GM18502 (cell line): Measurements from ENCODE around the gene CRACR2B.

Experiments
- ATAC-seq: cut with Tn5 transposase; IDR thresholded peaks from one replicate; pipeline ENCODE4 v1.9.1; 2021; ENCODE audit warnings: mild to moderate bottlenecking; ENCODE audit not compliant: unreplicated experiment, poor library complexity

CRACR2B gene

DNA sequence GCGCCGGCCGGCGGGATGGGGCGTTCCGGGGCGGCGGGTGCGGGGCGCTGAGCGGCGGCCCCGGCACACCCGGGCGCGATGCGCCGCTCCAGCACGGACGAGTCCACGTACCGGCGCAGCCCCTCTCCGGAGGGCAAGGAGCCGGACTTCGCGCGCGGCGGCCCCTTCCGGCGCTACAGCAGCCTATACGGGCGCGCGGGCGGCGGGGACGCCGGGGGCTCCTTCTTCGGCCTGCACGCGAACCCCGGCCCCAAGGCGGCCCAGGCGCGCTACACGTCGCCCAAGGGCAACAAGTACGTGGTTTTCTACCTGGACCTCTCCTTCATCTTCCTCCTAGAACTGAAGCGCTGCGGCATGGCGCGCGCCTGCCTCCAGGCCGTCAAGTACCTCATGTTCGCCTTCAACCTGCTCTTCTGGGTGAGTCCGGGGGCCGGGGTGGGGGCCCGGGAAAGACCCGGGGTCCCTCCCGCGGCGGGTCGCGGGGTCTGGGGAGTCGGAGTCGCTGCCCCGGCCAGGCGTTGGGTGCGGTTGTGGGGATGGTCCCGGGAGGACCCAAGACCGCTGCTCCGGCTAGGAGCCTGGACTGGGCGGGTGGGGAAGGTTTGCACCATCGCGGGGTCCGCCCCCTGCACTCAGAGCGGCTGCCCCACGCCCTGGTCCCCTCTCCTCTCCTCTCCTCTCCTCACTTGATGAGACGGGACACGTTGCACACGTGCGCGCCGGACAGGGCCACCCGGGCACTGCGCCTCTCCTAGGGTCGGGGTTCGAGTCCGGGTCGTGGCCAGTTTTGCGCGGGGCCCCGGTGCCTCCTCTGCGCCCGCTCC, 22.4 kb downstream of the CRACR2B start:
- no peak for ATAC-seq

DNA sequence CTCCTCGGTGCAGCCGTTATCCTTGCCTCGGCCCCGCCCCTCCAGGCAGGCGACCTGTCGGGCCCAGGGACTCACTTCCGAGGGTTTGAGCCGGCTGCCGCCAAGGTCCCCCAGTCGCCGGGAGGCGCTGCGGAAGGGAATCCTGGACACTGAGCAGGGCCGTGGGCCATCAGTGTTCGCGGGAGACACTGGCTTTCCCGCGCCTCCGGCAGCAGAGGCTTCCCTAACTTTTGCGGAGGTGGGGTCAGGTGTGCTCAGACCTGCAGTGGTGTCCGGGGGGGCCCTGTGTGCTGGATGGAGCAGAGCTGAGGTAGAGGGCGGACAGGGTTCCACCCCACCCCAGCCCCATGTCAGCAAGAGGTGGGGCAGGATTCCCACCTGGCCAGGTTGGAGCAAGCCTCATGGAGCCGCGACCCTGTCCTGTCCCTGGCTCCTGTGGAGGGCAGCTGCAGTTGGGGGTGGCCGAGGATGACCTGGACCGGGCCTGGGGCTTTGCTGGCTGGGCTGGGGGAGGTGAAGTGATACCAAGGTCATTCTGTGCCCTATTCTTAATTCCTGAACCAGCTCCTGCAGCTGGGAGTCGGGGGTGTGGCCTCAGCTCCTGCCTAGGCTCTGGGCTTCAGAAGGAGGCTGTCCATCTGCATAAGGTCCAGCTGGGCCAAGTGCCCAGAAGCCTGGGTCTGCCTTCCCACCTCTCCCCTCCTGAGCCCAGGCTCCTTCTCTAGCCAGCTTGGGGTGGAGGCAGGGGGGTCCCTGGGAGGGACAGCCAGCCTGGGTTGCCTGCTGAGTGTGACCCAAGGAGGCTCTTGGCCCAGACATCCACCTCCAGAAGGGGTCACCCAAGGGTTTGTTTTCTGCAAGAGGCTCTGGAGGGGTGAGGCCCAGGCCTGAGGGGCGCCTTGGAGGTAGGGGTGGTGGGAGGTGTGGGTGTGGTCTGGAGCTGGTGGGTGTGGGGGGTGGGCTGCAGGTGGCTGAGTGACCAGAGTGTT, 23.4 kb downstream of the CRACR2B start:
- no peak for ATAC-seq

DNA sequence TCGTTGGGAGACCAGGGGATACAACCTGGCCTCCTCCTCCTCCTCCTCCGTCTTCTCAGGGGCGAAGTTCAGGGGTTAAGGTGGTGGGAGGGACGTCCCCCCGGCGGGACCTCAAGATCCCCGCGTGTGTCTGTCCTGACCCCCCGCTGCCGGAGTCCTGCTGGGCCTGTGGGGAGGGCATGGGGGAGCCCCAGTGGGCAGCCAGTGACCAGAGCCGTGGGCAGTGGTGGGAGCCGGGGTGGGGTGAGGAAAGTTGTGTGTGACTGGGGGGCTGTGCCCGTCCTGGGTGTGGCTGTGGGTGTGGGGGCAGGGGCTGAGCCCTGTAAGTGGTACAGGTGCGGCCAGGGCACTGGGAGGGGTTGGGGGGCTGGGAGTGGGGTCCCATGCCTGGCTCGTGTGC, 25.0 kb downstream of the CRACR2B start:
- no peak for ATAC-seq

DNA sequence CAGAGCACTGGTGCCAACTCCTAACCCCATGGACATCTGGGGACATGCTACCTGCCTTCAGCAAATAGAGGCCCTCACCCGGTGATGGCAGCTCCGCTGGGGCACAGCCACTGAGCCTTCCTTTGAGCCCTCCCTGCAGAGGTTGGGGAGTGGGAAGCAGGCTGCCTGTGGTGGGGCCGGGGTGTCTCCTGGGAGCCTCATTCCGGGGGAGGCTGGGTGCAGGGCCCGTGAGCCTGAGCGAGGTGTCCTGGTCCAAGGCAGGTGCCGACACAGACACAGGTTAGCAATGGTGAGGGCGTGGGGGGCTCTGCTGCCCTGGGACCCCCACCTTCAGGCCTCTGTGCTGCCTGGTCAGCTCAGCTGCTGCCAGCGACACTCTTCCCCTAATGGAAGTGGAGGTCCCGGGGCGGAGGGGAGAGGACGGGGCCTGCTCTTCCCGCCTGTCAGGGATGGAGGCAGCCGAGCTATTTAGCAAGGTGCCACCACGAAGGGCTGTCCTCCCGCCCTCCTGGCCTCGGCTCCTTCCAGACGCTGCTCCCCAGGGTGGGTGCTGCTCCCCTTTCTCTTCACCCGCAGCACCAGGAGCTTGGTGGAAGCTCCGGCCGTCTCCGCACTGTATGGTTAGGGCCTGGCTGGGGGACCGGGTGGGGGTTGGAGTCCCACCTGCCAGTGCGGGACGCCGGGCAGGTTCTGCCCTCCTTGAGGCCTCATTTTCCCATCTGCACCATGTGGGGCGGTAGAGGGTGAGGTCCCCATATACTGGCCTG, 26.1 kb downstream of the CRACR2B start:
- no peak for ATAC-seq

DNA sequence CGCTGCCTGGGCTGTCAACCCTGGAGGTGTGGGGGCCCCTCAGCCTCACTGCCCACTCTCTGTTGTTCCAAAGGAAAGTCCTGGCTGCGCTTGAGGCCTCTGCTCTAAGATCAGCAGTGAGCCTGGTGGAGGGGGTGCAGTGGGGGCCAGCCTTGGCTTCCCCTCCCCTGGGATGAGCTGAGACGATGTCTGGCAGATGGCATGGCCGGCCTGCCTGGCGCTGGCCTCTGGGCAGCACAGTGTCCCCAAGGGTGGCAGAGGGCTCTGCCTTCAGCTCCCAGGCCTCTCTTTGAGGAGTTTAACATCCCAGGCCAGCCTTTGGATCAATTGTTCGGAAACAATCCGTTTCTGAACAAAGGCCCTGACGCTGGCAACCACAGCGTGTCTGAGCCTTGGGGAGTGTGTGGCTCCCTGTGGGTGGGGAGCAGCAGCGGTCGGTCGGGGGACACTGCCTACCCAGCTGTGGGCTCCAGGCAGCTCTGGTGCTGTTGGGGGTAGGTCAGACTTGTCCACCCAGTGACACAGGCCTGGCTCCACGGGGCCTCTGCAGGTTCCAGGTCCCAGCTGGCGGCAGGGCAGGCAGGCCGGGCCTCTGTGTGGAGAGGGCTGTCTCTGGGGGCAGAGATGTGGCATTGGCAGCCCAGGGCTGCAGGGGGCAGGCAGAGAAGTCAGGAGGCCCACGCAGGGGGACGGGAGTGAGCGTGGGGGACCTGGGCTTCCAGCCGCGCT, 27.0 kb downstream of the CRACR2B start:
- no peak for ATAC-seq

DNA sequence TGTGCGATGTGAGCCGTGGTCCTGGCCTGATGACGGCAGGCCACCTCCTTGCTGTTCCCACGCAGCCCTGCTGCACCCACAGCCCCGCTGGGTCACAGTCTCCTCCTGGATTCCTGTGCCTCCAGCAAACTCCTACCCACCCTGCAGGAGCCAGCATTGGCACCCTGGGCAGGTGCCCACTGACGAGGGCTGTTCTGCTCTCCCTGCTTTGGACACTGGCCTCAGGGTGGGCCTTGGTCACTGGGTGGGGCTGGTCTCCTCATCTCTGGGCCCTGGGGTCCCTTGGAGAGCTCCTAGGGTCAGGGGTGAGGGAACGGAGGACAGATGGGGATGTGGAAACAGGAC, 27.6 kb downstream of the CRACR2B start:
- no peak for ATAC-seq

DNA sequence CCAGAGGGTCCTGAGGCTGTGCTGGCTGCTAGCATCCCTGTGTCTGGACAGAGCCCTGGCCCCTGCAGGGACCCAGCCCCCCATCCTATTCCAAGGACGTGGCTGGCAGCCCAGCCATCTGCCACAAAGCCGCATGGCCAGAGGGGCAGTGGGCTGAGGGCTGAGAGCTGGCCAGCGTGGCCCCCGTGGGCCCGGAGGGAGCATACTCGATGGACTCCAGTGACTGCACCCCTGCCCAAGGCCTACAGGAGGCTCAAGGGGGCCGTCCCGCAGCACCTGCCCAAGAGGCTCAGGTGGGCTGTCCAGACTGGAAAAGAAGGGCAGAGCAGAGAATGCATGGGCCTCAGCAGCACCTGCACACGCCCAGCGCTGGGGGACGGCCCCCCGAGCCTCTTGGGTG, 28.1 kb downstream of the CRACR2B start:
- ATAC-seq: no peak

DNA sequence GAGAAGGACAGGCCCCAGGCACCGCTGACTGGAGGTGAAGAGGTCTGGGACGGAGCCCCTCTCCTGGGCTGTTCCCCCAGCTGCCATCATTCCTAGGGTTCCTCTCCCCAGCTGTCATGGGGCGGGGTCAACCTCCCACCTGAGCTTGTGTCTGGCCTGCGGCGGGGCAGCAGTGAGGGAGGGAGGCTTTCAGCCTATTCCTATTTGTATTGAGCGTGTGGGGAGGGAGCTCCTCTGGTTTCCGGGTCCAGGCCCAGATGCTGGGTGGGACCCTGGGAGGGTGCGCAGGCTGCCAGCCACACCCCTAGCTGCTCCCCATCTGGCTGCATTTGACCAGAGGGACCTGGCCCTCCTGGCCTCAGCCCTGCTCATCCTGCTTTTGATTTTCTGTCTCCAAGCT, 28.7 kb downstream of the CRACR2B start:
- ATAC-seq: no peak

DNA sequence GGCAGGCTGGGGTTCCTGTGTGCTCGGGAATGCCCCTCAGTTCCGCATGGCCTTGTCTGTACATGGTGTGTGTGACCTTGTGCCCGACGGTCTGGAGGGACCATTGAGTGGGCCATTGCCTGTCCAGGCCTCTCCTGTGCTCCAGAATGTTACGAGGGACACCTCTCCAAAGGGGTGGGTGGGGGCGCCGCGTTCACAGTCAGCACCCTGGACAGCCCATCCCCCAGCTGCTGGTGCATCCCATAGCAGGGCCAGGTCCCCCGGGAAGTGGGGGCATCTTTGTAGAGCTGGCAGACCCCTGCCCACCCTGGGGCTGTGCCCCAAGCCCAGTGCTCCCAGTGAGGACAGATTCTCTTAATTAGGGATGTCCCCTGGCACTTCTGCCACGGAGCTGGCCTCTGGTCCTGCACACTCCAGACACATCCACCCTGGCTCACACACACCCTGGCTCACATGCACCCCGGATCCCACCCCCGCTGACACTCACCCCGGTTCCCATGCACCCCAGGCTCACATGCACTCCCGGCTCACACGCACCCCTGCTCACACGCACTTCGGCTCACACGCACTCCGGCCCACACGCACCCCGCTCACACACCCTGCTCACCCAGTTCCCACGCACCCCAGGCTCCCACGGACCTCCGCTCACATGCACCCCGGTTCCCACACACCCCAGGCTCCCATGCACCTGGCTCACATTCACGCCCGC, 30.5 kb downstream of the CRACR2B start:
- ATAC-seq: no peak

DNA sequence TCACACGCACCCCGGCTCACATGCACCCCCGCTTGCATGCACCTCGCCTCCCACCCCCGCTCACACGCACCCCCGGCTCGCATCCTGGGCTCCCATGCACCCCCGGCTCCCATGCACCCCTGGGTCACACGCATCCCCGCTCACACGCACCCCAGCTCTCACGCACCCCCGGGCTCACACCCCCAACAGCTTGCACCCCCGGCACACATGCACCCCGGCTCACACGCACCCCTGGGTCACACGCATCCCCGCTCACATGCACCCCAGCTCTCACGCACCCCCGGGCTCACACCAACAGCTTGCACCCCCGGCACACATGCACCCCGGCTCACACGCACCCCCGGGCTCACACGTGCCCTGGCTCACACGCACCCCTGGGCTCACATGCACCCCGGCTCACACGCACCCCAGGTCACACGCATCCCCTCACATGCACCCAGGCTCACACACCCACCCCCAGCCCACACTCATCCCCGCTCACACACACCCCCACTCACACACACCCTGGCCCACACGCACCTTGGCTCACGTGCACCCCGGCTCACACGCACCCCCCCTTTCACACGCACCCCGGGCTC, 31.1 kb downstream of the CRACR2B start:
- ATAC-seq: no peak

DNA sequence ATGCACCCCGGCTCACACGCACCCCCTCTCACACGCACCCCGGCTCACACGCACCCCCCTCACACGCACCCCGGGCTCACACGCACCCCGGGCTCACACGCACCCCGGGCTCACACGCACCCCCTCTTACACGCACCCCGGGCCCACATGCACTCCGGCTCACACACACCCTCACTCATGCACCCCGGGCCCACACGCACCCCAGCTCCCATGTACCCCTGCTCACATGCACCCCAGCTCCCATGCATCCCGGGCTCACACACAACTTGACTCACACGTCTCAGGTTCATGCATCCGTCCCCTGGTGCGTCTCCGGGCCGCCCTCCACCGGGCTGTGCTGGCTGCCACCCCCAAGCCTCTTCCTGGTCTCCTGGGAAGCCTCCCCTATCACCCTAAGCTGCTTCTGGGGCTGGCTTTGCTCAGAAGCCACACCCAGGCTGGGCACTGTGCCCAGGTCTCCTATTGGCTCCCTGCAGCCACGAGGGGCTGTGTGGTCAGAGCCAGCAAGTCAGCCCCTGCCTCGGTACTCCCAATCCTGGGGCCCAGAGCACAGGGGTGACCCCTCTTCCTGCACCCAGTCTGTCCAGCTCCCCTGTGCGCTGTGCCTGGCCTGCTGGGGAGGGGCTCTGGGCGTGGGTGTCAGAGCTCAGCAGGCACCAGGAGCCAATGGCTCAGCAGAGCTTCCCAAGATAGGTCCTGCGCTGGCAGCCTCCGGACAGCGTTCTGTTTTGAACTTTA, 31.8 kb downstream of the CRACR2B start:
- ATAC-seq: no peak

DNA sequence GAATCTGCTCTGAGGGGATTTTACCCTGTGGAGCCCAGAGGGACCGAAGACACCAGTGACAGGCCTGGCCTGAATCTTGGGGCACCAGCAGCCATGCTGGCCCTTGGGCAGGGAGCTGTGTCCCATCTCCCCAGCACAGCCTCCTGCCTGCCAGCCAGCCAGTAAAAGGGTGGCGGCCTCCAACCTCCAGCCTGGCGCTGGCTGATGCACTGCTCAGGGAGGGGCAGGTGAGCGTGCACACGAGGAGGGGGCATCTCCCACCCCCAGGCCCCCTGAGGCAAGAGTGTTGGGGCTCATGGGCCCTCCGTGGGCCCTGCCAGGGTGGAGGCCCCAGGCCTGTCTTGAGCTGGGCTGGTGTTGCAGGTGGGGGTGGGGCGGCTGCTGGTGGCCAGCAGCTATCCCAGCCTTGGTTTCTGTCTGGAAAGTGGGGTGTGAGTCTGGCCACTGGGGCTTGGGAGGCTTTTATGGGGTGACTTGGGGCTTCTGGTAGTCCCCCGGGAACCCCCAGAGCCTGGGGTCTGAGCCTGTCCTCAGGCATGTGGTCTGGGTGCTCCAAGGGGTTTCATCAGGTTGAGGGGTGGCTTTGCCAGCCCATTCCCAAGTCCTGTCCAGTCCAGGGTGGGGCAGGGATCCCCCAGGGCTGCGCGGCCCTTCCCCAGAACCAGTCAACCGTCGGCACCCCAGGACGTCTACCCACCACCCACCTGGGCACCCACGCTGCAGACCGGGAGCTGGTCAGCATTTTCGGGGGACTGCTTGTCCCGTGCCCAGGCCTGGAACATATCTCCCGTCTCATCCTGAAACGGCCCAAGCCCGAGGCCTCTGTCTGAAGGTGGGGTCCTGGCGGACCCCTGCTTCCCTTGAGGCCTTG, 32.8 kb downstream of the CRACR2B start:
- ATAC-seq: no peak

DNA sequence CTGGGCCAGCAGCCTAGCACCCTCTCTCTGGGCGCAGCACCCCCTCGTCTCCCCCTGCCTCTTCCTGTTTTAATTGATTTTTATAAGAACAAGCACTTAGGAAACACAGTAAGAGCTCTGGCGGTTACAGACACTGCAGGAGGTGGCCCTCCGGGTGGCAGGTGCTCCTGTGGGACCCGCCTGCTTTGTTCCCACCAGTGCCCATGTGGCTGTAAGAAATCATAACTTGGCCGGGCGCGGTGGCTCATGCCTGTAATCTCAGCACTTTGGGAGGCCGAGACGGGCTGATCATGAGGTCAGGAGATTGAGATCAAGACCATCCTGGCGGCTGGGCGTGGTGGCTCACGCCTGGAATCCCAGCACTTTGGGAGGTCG, 33.4 kb downstream of the CRACR2B start:
- no peak for ATAC-seq

DNA sequence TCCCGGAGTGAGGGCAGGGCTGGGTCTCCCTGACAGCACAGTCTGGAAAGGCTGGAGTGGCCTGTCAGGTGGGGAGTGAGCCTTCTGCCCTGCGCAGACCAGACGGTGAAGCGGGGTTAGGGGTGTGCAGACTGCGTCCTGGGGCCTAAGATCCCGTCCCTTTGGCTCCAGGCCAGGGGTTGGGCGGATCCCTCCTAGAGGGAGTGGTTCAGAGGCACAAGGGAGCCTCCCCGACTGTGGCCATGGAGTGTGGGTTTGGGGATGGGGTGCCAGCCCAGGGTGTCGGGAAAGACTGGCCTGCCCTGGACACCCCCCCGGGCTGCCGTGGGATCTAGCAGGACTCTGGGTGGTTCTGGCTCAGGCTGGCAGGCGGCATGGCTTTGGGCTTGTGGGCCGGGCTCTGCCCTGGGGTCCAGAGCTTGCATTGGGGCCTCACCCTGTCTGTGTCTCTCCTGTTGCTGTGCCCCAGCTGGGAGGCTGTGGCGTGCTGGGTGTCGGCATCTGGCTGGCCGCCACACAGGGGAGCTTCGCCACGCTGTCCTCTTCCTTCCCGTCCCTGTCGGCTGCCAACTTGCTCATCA, 34.5 kb downstream of the CRACR2B start:
- no peak for ATAC-seq

DNA sequence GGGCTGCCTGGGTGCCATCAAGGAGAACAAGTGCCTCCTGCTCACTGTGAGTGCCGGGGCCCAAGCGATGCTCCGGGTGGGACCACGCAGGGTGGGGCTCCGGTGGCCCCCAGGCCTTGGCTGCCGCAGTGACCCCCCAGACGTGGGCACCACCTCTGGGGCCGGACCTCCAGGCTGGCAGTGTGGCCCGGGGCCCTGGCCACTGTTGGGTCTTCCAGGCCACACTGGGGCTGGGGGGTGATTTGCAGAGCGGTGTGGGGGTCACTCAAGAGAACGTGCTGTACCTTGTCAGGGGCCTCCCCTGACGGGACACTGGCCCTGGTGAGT, 34.9 kb downstream of the CRACR2B start:
- ATAC-seq: no peak

DNA sequence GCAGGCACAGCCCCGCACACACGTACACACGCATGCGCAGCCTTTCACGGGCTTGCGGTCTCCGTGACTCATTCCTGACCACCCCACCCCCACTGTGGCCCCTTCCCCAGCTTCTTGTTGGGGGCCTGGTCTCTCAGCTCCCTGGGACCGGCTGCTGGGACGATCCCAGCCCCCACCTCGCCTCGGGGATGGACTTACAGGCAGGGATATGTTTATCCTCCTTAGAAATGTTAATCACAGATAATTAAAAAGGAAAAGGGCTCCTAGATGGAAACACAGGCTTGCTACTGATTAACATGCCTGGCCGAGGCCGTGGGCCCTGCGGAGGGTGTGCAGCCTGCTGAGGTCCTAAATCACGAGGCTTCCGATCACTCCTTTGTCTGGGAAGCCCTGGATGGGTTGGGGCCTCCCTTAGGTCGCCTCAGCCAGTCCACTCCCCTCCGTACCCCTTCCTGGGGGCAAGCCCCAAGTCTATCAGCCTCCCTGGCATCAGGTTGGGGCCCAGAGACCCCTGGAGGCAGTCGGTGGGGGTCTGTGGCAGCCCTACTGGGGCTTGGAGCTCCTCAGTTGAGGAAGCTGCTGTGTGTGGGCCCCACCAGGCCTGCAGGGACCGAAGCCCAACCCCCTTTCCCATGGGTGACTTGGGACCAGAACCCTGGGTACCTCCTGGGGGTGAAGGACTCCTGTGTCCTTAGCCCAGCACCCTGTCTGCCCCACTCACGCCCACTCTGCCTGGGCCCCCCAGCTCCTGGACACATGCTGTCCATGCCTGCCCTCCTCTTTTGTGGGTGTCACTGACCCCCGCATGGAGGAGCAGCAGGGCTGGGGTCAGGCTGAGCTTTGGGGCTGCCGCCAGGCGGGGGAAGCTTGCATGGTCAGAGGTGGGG, 35.5 kb downstream of the CRACR2B start:
- no peak for ATAC-seq
